Subcutaneous abdominal adipose tissue (tissue), 5 donors: Measurements from ENCODE around the gene SPATA16.

Source experiments
- H3K27ac ChIP-seq: one replicate; pipeline ENCODE4 v1.7.0; 2013; ENCODE audit warnings: low read depth, mild to moderate bottlenecking, inconsistent platforms, low read length, moderate library complexity
- H3K27me3 ChIP-seq, 5 donors: one replicate each; pipeline ENCODE4 v1.7.0; 2013; ENCODE audit warnings: low read length in 5 of 5, inconsistent platforms in 1 of 5; ENCODE audit not compliant: control insufficient read depth in 5 of 5, insufficient read depth in 4 of 5
- H3K36me3 ChIP-seq, 5 donors: one replicate each; pipeline ENCODE4 v1.7.0; 2013; ENCODE audit warnings: low read length in 5 of 5; ENCODE audit not compliant: control insufficient read depth in 5 of 5, insufficient read depth in 5 of 5
- H3K4me1 ChIP-seq, 5 donors: one replicate each; pipeline ENCODE4 v1.7.0; 2013; ENCODE audit warnings: low read length in 5 of 5, mild to moderate bottlenecking in 3 of 5, moderate library complexity in 1 of 5; ENCODE audit not compliant: control insufficient read depth in 5 of 5, insufficient read depth in 5 of 5
- H3K4me3 ChIP-seq, 5 donors: one replicate each; pipeline ENCODE4 v1.7.0; 2013; ENCODE audit warnings: low read length in 5 of 5, low read depth in 1 of 5
- H3K9ac ChIP-seq, 5 donors: one replicate each; pipeline ENCODE4 v1.7.0; 2013; ENCODE audit warnings: low read length in 5 of 5, mild to moderate bottlenecking in 4 of 5, moderate library complexity in 3 of 5
- H3K9me3 ChIP-seq, 5 donors: one replicate each; pipeline ENCODE4 v1.7.0; 2013; ENCODE audit warnings: low read length in 5 of 5; ENCODE audit not compliant: control insufficient read depth in 5 of 5
- donor health status: healthy.
- donor health status: healthy.
- donor health status: healthy.
- donor health status: healthy.
- donor health status: healthy.

SPATA16 gene

GRCh38 chr3:172853921-172854666, 286.9 kb downstream of the SPATA16 start:
- Histone ChIP-seq H3K27me3 (no peaks in the 10 kb centered on the region), H3K4me3 (no peak overlapping the region), H3K36me3 (no peaks in the 10 kb centered on the region), H3K9me3 (no peaks in the 10 kb centered on the region), H3K4me1 (peaks cover 0 to 1% (median 0%) of the 10 kb centered on the region in 5 donors), H3K27ac (no peak overlapping the region), H3K9ac (no peak overlapping the region)

GRCh38 chr3:172853005-172853404, 288.0 kb downstream of the SPATA16 start:
- no peaks in the 10 kb centered on the region for H3K36me3 ChIP-seq

GRCh38 chr3:172848910-172849309, 292.1 kb downstream of the SPATA16 start:
- no peaks in the 10 kb centered on the region for H3K36me3 ChIP-seq
- H3K27ac ChIP-seq, result no peak overlapping the region
- peaks cover 0 to 5% (median 0%) of the 10 kb centered on the region in 5 donors for H3K4me1 ChIP-seq
- H3K4me3 ChIP-seq, result no peak overlapping the region
- no peak overlapping the region for H3K9ac ChIP-seq
- no peaks in the 10 kb centered on the region for H3K27me3 ChIP-seq
- no peaks in the 10 kb centered on the region for H3K9me3 ChIP-seq

More at GRCh38 chr3:172853005-172853404, 288.0 kb downstream of the SPATA16 start:
- Histone ChIP-seq H3K4me3 (no peak overlapping the region), H3K9ac (no peak overlapping the region), H3K27ac (no peak overlapping the region), H3K27me3 (no peaks in the 10 kb centered on the region), H3K9me3 (no peaks in the 10 kb centered on the region), H3K4me1 (peaks cover 0 to 5% (median 0%) of the 10 kb centered on the region in 5 donors)

GRCh38 chr3:172847292-172847691, 293.7 kb downstream of the SPATA16 start:
- Histone ChIP-seq H3K27me3 (no peaks in the 10 kb centered on the region), H3K4me3 (no peak overlapping the region), H3K9me3 (no peaks in the 10 kb centered on the region), H3K36me3 (no peaks in the 10 kb centered on the region), H3K27ac (no peak overlapping the region), H3K9ac (no peak overlapping the region), H3K4me1 (peaks cover 0 to 5% (median 0%) of the 10 kb centered on the region in 5 donors)

GRCh38 chr3:172846706-172847105, 294.3 kb downstream of the SPATA16 start:
- Histone ChIP-seq H3K9ac (no peak overlapping the region), H3K4me1 (peaks cover 0 to 5% (median 0%) of the 10 kb centered on the region in 5 donors), H3K27ac (no peak overlapping the region), H3K36me3 (no peaks in the 10 kb centered on the region), H3K27me3 (no peaks in the 10 kb centered on the region), H3K9me3 (no peaks in the 10 kb centered on the region), H3K4me3 (no peak overlapping the region)

GRCh38 chr3:172846103-172846561, 294.9 kb downstream of the SPATA16 start:
- Histone ChIP-seq H3K9me3 (no peaks in the 10 kb centered on the region), H3K36me3 (no peaks in the 10 kb centered on the region), H3K4me1 (peaks cover 0 to 5% (median 0%) of the 10 kb centered on the region in 5 donors), H3K27me3 (peaks cover 0 to 1% (median 0%) of the 10 kb centered on the region in 5 donors), H3K9ac (no peak overlapping the region), H3K27ac (no peak overlapping the region), H3K4me3 (no peak overlapping the region)

- Histone ChIP-seq H3K4me3 (no peak overlapping the region), H3K27ac (no peak overlapping the region), H3K4me1 (peaks cover 0 to 5% (median 0%) of the 10 kb centered on the region in 5 donors), H3K27me3 (peaks cover 0 to 3% (median 0%) of the 10 kb centered on the region in 5 donors), H3K9ac (no peak overlapping the region), H3K36me3 (no peaks in the 10 kb centered on the region), H3K9me3 (no peaks in the 10 kb centered on the region)
Measured at GRCh38 chr3:172844428-172844827, 296.6 kb downstream of the SPATA16 start.

GRCh38 chr3:172840913-172841312, 300.1 kb downstream of the SPATA16 start:
- H3K36me3 ChIP-seq, result no peaks in the 10 kb centered on the region
- H3K9ac ChIP-seq, result no peak overlapping the region
- H3K9me3 ChIP-seq, result no peaks in the 10 kb centered on the region
- H3K27ac ChIP-seq, result no peak overlapping the region
- no peaks in the 10 kb centered on the region for H3K4me1 ChIP-seq
- no peak overlapping the region for H3K4me3 ChIP-seq
- H3K27me3 ChIP-seq, result peaks cover 0 to 3% (median 0%) of the 10 kb centered on the region in 5 donors

GRCh38 chr3:172840463-172840862, 300.6 kb downstream of the SPATA16 start:
- no peak overlapping the region for H3K9ac ChIP-seq
- peaks cover 0 to 3% (median 0%) of the 10 kb centered on the region in 5 donors for H3K27me3 ChIP-seq
- H3K36me3 ChIP-seq, result no peaks in the 10 kb centered on the region
- H3K4me1 ChIP-seq, result no peaks in the 10 kb centered on the region
- H3K4me3 ChIP-seq, result no peak overlapping the region
- H3K27ac ChIP-seq, result no peak overlapping the region
- H3K9me3 ChIP-seq, result no peaks in the 10 kb centered on the region

GRCh38 chr3:172839679-172840078, 301.4 kb downstream of the SPATA16 start:
- Histone ChIP-seq H3K9me3 (no peaks in the 10 kb centered on the region), H3K4me3 (no peak overlapping the region), H3K27me3 (peaks cover 0 to 3% (median 0%) of the 10 kb centered on the region in 5 donors), H3K36me3 (no peaks in the 10 kb centered on the region), H3K4me1 (no peaks in the 10 kb centered on the region), H3K27ac (no peak overlapping the region), H3K9ac (no peak overlapping the region)
